Measurements from ENCODE around the gene COL11A2.
"Not testable (repeated sequence)": the region's sequence is repeated elsewhere in the genome, so short reads cannot be mapped to it uniquely, and the experiment has no call there.

COL11A2 gene

DNA sequence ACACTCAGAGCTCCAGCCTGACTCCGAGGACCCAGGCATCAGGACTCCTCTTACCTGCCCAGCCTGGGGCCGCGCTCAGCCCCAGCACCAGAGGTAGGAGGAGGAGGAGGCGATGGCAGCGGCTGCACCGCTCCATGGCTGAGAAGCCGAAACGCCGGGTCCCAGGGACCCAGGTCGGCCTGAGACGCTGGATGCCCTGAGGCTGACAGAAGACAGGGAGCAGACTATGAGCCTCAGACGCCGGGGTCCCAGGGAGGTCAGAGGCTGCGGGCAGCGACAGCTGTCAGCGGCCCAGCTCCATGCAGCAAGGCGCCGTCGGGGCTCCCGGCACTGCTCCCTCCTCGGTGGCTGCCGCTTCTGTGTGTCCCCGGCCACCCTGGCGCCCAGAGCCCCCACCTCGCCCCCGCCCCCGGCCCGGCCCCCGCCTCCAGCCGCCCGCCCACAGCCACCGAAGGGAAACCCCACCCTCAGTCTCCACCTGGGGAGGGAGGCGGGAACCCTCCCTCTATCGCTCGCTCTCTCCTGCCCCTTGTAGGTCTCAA lies at the start of gene COL11A2:
COL11A2 (minus strand) TSS at position 363 of the 542 bp plus-strand sequence; CDS start at position 136, 227 bp downstream.
- no peak for FAIRE-seq

- FAIRE-seq, result no peak
Measured at GRCh38 chr6:33241968-33242367, 49.7 kb upstream of the COL11A2 start.

- FAIRE-seq, result no peak
Measured at GRCh38 chr6:33237741-33238140, 45.5 kb upstream of the COL11A2 start.

GRCh38 chr6:33236852-33237251 lies 44.6 kb upstream of the COL11A2 start:
- FAIRE-seq, result no peak

DNA sequence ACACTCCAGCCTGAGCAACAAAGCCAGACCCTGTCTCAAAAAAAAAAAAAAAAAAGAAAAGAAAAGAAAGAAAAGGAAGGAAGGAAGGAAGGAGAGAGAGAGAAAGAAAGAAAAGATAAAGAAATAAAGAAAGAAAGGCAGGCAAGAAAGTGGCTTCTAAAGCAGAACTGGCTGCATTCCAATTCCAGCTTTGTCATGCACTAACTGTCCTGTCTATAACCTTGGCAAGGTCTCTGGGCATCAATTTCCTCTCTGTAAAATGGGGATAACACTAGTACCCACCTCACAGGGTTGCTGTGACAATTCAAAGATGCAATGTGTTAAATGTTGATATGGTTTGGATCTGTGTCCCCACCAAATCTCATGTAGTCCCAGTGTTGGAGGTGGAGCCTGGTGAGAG lies 44.1 kb upstream of the COL11A2 start:
- no peak for FAIRE-seq

GRCh38 chr6:33235221-33235634 lies 43.0 kb upstream of the COL11A2 start:
- no peak for FAIRE-seq

- FAIRE-seq, result not testable (repeated sequence)
Measured at GRCh38 chr6:33226503-33227120, 34.3 kb upstream of the COL11A2 start.

- no peak for FAIRE-seq
Measured at GRCh38 chr6:33217681-33218080, 25.4 kb upstream of the COL11A2 start.

GRCh38 chr6:33217246-33217645 lies 25.0 kb upstream of the COL11A2 start:
- no peak for FAIRE-seq

DNA sequence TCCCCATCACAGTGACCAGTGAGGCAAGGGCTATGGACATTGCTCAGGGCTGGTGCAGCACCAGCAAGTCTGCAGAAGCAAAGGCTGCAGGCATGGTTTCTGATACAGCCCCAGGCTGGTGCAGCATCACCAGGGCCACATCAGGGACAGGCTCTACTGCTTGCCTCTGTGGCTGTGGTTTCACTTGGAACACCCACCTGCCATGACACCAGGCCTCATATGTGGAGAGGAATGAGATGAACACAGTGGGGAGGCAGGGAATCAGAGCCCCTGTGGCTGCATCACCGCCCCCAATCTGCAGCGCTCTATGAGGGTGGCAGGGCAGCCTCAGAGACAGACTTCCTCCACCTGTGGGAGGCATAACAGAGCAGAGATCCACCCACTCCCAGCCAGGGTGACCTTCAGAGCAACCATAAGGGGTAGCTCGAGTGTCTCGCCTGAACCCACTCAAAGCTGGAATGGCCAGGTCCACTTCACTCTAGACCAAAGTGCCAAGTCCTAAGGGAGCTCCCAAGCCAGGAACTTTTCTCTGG lies 23.9 kb upstream of the COL11A2 start:
- no peak for FAIRE-seq

- FAIRE-seq, result no peak
Measured at GRCh38 chr6:33215271-33216116, 23.2 kb upstream of the COL11A2 start.

DNA sequence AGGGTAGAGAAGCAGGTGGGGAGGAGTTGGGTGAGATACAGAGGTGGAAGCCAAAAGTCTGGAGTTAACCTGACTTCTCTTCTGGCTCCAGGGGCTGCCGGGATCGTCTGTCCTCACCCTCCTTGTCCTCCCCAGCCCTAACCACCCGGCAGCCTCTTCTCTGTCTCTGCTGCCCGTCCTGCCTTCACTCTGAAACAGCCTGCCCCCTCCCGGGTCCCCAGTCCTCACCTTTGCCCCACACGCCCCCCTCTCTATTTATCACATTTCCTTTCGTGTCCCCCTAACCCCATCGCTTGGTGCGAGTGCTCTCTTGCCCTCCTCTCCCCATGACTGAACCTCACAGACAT lies 21.7 kb upstream of the COL11A2 start:
- no peak for FAIRE-seq

DNA sequence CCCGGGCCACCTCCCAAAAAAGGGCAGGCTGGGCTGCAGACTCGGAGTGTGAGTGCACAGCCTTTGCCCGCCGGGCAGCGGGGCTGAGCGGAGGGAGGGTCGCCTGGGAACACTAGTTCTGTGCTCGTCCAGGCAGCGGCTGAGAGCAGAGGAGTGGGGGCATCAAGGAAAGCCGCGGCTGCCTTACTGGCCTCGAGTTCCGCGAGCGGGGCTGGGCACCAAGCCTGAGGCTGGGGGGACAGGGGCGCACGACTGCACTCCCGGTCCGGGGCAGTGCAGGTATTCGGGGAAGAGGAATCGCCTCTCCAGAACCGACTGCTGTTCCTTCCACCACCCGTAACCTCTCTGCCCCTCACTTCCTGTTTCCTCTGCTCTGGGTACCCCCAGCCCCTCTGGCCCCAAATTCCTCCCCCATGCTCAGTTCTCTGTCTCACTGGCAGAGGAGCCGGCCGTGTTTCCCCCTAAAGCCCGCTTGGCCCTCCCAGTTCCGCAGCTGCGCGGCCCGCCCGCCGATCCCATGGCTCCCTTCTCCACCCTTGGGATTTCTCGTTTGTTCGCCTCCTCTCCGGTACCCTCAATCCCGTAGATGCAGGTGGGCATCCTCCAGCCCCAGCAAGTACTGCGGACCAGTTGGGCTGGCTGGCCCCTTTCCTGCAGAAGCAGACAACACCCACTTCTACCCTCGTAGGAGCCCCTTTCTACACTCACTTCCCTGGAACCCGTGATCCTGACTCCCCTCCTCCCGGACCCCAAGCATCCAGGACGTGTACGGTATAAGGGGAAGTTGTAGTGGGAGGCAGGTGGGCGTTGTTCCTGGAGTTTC lies 21.1 kb upstream of the COL11A2 start:
- no peak for FAIRE-seq

- FAIRE-seq, result no peak
Measured at GRCh38 chr6:33212857-33213165, 20.5 kb upstream of the COL11A2 start.

- no peak for FAIRE-seq
Measured at GRCh38 chr6:33211666-33212422, 19.6 kb upstream of the COL11A2 start.

DNA sequence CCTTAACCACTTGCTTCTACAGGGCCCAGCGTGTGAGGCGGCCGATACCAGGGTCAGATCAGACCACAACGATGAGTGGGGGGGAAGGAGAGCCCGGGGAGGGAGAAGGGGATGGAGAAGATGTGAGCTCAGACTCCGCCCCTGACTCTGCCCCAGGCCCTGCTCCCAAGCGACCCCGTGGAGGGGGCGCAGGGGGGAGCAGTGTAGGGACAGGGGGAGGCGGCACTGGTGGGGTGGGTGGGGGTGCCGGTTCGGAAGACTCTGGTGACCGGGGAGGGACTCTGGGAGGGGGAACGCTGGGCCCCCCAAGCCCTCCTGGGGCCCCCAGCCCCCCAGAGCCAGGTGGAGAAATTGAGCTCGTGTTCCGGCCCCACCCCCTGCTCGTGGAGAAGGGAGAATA lies 18.9 kb upstream of the COL11A2 start:
- no peak for FAIRE-seq

DNA sequence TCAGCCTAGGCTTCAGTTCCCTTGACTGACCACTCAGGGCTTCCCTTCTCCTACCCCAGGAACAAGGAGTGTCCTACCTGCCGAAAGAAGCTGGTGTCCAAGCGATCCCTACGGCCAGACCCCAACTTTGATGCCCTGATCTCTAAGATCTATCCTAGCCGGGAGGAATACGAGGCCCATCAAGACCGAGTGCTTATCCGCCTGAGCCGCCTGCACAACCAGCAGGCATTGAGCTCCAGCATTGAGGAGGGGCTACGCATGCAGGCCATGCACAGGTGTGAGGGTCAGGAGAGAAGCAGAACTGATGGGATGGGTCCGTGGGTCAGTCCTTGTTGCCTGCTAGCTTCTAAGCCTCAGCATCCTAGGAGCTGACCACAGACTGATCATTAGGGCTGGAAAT lies 17.6 kb upstream of the COL11A2 start:
- FAIRE-seq, result no peak

DNA sequence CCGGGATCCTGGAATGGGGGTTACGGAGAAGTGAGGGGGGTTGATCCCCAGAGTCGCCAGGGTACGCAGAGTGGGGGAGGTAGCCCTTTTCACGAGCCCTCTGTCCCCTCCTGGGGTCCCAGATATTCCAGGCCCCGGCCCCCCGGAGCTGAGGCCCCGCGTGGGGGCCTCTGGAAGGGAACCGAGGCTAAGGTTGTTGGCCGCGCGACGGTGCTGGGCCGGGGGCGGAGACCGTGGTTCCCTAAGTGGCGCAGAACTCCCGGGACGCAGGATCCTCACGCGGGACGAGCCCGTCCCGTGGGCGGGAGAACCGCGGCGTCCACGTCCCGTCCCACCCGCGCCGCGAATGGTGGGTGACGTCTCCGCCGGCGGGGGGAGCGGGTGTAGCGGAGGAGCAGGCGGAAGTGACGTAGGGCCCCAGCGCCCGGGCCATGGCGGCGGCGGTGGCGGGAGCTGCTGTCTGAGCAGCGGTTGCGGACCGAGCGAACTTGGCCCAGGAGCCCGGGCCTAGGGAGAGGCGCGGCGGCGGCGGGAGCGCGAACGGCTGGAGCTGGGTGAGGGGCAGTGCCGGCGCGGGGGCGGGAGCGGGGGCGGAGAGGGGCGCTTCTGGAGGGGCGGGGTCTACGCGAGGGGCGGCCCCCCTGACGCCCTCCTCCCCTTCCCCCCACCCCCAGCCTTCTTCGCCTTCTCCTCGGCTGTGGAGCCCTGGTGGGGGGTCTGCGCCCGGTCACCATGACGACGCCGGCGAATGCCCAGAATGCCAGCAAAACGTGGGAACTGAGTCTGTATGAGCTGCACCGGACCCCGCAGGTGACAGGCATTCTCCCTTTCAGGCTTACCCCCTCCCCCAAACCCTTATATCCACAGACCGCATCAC lies 16.1 kb upstream of the COL11A2 start, which contains the start of gene RING1:
RING1 (plus strand) TSS at position 410 of the 877 bp plus-strand sequence; CDS start at position 733, 323 bp downstream.
- FAIRE-seq, result no peak

DNA sequence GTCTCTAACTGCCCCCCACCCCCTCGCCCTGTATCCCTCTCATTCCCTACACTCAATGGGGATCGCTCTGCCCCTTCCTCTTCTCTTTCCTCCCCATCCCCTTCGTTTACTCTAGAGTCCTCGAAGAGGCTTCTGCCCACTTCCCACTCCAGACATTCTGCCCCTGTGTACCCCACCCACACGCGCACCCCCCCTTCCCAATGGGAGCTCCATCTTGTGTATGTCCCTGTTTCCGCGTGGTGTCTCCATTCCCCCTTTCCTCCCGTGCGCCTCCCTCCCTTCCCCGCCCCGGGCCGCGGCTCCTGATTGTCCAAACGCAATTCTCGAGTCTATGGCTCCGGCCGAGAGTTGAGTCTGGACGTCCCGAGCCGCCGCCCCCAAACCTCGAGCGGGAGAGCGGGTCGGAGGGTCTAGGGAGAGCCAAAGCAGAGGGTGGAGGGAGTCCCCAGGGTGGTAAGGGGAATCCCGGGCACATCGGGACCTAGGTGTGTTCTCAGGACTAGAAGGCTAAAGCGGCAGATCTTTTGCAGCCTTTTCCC lies 15.4 kb upstream of the COL11A2 start:
- FAIRE-seq, result no peak

DNA sequence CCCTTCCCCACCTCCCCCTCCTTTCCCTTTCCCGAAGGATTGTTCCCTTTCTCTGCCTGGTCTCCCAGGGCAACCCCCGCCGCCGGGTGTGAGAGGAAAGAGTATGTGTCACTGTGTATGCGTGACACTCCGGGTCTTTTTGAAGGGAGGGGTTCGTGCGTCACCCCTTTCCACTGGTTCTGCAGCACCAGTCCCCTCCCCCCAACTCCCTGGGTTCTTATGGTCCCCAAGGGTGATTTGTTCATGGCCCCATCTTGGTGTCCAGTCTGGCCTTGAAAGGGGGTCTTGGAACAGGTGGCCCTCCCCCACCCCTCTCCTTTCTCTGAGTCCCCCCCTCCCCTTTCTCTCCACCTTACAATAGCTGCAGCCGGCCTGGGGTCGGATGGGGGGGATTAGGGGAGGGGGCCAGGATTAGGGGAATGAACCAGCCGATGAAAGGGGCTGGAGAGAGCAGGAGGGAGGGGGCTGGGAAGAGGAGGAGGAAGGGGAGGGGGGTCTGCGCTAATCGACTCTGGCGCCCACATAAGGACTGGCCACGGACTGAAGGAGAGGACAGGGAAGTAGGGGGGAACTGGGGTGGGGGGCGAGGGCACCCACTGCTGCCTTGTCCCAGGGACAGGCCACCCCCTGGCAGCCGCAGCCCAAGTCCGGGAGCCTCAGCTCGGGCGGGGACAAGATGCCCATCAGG lies 14.7 kb upstream of the COL11A2 start:
- no peak for FAIRE-seq
